Neural progenitor cell (in vitro differentiated cells): ENCODE measurements around the gene POP4. TPM values are rescaled to one million over a fixed set of nuclear protein-coding genes. Genes with fewer than 3 reads are reported as not detected.
A peak's percentile ranks its signal among the peaks of the same experiment; 100 is the strongest.

Source experiments
- DNase-seq: peaks from one replicate; pipeline ENCODE4 v3.0.0-alpha.2; 2016; ENCODE audit warnings: low spot score
- H2AFZ ChIP-seq: fragments of 200-600 bp; sonication (generic); replicated peaks from 2 replicates; pipeline ENCODE4 v1.6.1; 2016; ENCODE audit warnings: antibody characterized with exemption
- H3F3A ChIP-seq: fragments of 200-600 bp; sonication (generic); 2 replicates; pipeline ENCODE4 v1.6.1; 2016; ENCODE audit warnings: antibody characterized with exemption, low read depth
- H3K27ac ChIP-seq: fragments of 200-600 bp; sonication (generic); 2 replicates; pipeline ENCODE4 v1.5.1; 2016; ENCODE audit warnings: mild to moderate bottlenecking
- H3K27me3 ChIP-seq: fragments of 200-600 bp; sonication (generic); 2 replicates; pipeline ENCODE4 v1.6.1; 2016; ENCODE audit warnings: mild to moderate bottlenecking, moderate library complexity
- H3K36me3 ChIP-seq: fragments of 200-600 bp; sonication (generic); 2 replicates; pipeline ENCODE4 v1.5.1; 2016
- H3K4me1 ChIP-seq: fragments of 200-600 bp; sonication (generic); 2 replicates; pipeline ENCODE4 v1.6.1; 2016; ENCODE audit warnings: mixed run types
- H3K4me2 ChIP-seq: fragments of 200-600 bp; sonication (generic); 2 replicates; pipeline ENCODE4 v1.6.1; 2016
- H3K4me3 ChIP-seq: fragments of 200-600 bp; sonication (generic); 2 replicates; pipeline ENCODE4 v1.5.1; 2016
- H3K79me2 ChIP-seq: fragments of 200-600 bp; sonication (generic); 2 replicates; pipeline ENCODE4 v1.6.1; 2016; ENCODE audit warnings: low read depth
- H3K9ac ChIP-seq: fragments of 200-600 bp; sonication (generic); 2 replicates; pipeline ENCODE4 v1.6.1; 2016
- H3K9me3 ChIP-seq: fragments of 200-600 bp; sonication (generic); 2 replicates; pipeline ENCODE4 v1.5.1; 2016; ENCODE audit warnings: low read depth
- H4K20me1 ChIP-seq: fragments of 200-600 bp; sonication (generic); 2 replicates; pipeline ENCODE4 v1.6.1; 2016; ENCODE audit warnings: low read depth
- H3K27ac Mint-ChIP-seq: 3 replicates; pipeline ENCODE4 v1.8.0; 2021; ENCODE audit warnings: mixed read lengths
- H3K27me3 Mint-ChIP-seq: 2 replicates; pipeline ENCODE4 v1.8.0; 2022; ENCODE audit warnings: low read depth, mild to moderate bottlenecking, inconsistent platforms, moderate library complexity, mixed read lengths; ENCODE audit not compliant: insufficient read depth
- H3K36me3 Mint-ChIP-seq: 3 replicates; pipeline ENCODE4 v1.8.0; 2021; ENCODE audit warnings: mixed read lengths
- H3K4me1 Mint-ChIP-seq: 3 replicates; pipeline ENCODE4 v1.8.0; 2021; ENCODE audit warnings: mixed read lengths
- H3K4me3 Mint-ChIP-seq: 3 replicates; pipeline ENCODE4 v1.8.0; 2021; ENCODE audit warnings: mild to moderate bottlenecking, moderate library complexity, mixed read lengths
- H3K9me3 Mint-ChIP-seq: 3 replicates; pipeline ENCODE4 v1.8.0; 2020; ENCODE audit warnings: mixed read lengths
- CTCF ChIP-seq: fragments of 200-600 bp; sonication (generic); IDR thresholded peaks from 2 replicates; pipeline ENCODE4 v1.5.1; 2017; ENCODE audit warnings: antibody characterized with exemption, mild to moderate bottlenecking
- EZH2 ChIP-seq: fragments of 200-600 bp; sonication (generic); IDR thresholded peaks from 2 replicates; pipeline ENCODE4 v1.6.1; 2017; ENCODE audit warnings: antibody characterized with exemption, mild to moderate bottlenecking, moderate library complexity
- EZH2phosphoT487 ChIP-seq: fragments of 200-600 bp; sonication (generic); IDR thresholded peaks from 2 replicates; pipeline ENCODE4 v1.6.1; 2017; ENCODE audit warnings: antibody characterized with exemption
- total RNA-seq: library from RNA; depleted of rRNA; stranded (reverse); fragments of >200 nt; gene quantifications from 2 replicates; pipeline ENCODE4 v1.2.3, GENCODE V29; 2015; ENCODE audit warnings: low replicate concordance

POP4 gene
- total RNA-seq, 1 donor from 2014 or later = 77.8 TPM

- H3K36me3 Mint-ChIP-seq = peaks cover 16% of the 10 kb centered on the region
- H3K27ac Mint-ChIP-seq = no peak overlapping the region
These were observed 10.5 kb downstream of the POP4 start for GRCh38 chr19:29616541-29616940.

DNA sequence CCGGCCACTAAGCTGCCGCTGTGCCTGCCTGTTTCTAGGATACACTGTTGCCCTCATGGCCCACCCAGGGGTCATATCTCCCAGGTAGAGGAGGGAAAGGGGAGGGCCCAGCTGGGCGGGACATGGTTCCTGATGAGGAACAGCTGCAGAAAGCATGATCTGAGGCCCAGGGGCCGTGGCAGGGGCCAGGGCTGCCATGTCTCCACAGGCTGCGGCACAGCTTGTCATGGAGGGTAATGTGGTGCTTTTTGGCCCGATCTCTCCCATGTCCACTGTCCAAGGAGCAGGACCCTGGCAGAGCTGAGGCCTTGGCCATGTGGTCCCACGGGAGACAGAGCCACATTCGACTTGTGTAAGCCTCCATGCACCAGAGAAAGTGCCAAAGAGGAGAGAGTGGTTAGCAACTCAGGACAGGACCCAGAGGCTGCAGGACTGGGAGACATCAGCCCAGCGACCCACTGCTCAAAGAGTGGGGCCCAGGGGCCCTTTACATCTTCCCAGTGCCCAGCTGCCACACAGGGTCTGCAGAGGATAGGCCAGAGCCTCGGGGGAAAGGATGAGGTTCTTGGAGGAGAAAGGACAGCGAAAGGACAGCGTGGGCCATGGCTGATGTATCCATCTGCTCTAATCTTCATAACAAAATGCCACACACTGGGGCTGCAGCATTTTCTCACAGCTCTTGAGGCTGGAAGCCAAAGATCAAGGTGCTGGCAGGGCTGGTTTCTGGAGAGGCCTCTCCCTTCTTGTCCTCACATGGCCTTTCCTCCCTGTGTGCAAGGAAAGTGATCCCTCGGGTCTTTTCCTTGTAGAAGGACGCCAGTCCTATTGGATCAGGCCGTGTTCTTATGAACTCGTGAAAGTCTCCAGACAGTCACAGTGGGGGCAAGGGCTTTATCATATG is 11.5 kb downstream of the POP4 start:
- DNase-seq = no peak
- no peaks in the 10 kb centered on the region for H3F3A ChIP-seq
- no peaks in the 10 kb centered on the region for H3K36me3 ChIP-seq
- H3K27ac ChIP-seq = no peak overlapping the region
- Mint-ChIP-seq H3K36me3 (peaks cover 9% of the 10 kb centered on the region), H3K4me1 (peaks cover 8% of the 10 kb centered on the region), H3K9me3 (no peaks in the 10 kb centered on the region), H3K4me3 (peak overlapping the region; percentile 59), H3K27me3 (peaks cover 10% of the 10 kb centered on the region), H3K27ac (peak overlapping the region; percentile 92)
- H2AFZ ChIP-seq = no peak overlapping the region
- H3K4me1 ChIP-seq = no peaks in the 10 kb centered on the region
- no peak overlapping the region for H3K9ac ChIP-seq
- no peaks in the 10 kb centered on the region for H4K20me1 ChIP-seq
- H3K9me3 ChIP-seq = no peaks in the 10 kb centered on the region
- no peaks in the 10 kb centered on the region for H3K79me2 ChIP-seq
- no peak for TF ChIP-seq CTCF
- TF ChIP-seq EZH2 = no peak
- TF ChIP-seq EZH2phosphoT487 = no peak
- H3K4me2 ChIP-seq = no peak overlapping the region
- H3K27me3 ChIP-seq = no peaks in the 10 kb centered on the region
- no peak overlapping the region for H3K4me3 ChIP-seq

More at GRCh38 chr19:29616541-29616940, 10.5 kb downstream of the POP4 start:
- no peaks in the 10 kb centered on the region for H3K9me3 ChIP-seq
- no peak overlapping the region for H2AFZ ChIP-seq
- H3K79me2 ChIP-seq = no peaks in the 10 kb centered on the region
- no peak overlapping the region for H3K9ac ChIP-seq
- no peak overlapping the region for H3K4me3 ChIP-seq
- H4K20me1 ChIP-seq = no peaks in the 10 kb centered on the region
- no peaks in the 10 kb centered on the region for H3K36me3 ChIP-seq
- Mint-ChIP-seq H3K4me1 (peaks cover 5% of the 10 kb centered on the region), H3K9me3 (no peaks in the 10 kb centered on the region), H3K27me3 (peaks cover 9% of the 10 kb centered on the region), H3K4me3 (no peak overlapping the region)
- no peaks in the 10 kb centered on the region for H3K27me3 ChIP-seq
- no peak overlapping the region for H3K4me2 ChIP-seq
- H3F3A ChIP-seq = no peaks in the 10 kb centered on the region
- H3K4me1 ChIP-seq = no peaks in the 10 kb centered on the region
- DNase-seq = no peak
- H3K27ac ChIP-seq = no peak overlapping the region
- TF ChIP-seq EZH2 (no peak), CTCF (no peak), EZH2phosphoT487 (no peak)

DNA sequence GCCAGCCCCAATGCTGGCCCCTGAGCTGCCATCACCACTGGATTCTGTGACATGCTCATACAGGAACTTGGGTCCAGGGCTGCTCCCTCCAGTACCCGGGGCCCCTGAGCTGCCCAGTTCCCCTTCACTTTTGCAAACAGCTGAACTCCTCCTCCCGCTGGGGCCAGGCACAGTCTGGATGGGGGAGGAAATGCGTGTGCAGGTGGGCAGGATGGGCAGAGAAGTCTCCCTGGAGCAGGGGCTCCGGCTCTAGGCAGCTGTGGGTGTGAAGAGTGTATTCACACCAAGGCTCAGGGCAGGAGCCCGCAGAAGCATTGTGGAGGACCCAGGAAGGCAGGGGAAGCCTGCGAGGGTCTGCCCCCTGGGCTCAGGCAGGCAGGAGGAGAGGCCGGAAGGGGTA is 12.4 kb downstream of the POP4 start:
- no peak overlapping the region for H3K9ac ChIP-seq
- H3K4me2 ChIP-seq = no peak overlapping the region
- no peaks in the 10 kb centered on the region for H3F3A ChIP-seq
- TF ChIP-seq EZH2 (no peak), EZH2phosphoT487 (no peak), CTCF (no peak)
- no peak overlapping the region for H3K4me3 ChIP-seq
- Mint-ChIP-seq H3K4me1 (peaks cover 9% of the 10 kb centered on the region), H3K4me3 (no peak overlapping the region), H3K27ac (no peak overlapping the region), H3K9me3 (no peaks in the 10 kb centered on the region), H3K27me3 (peaks cover 9% of the 10 kb centered on the region), H3K36me3 (peaks cover 6% of the 10 kb centered on the region)
- no peak overlapping the region for H3K27ac ChIP-seq
- H3K79me2 ChIP-seq = no peaks in the 10 kb centered on the region
- H3K36me3 ChIP-seq = no peaks in the 10 kb centered on the region
- DNase-seq = no peak
- no peaks in the 10 kb centered on the region for H4K20me1 ChIP-seq
- no peak overlapping the region for H2AFZ ChIP-seq
- H3K4me1 ChIP-seq = no peaks in the 10 kb centered on the region
- no peaks in the 10 kb centered on the region for H3K9me3 ChIP-seq
- no peaks in the 10 kb centered on the region for H3K27me3 ChIP-seq
